NCI-H187 treated with DMSO at 0.1 percent for 48 hours (cell line): ENCODE results near the gene CNNM2.

Experiments used
- DNase-seq: peaks from one replicate; lab custom pipeline; 2025; lab: John Stamatoyannopoulos, UW

The CNNM2 gene

DNA sequence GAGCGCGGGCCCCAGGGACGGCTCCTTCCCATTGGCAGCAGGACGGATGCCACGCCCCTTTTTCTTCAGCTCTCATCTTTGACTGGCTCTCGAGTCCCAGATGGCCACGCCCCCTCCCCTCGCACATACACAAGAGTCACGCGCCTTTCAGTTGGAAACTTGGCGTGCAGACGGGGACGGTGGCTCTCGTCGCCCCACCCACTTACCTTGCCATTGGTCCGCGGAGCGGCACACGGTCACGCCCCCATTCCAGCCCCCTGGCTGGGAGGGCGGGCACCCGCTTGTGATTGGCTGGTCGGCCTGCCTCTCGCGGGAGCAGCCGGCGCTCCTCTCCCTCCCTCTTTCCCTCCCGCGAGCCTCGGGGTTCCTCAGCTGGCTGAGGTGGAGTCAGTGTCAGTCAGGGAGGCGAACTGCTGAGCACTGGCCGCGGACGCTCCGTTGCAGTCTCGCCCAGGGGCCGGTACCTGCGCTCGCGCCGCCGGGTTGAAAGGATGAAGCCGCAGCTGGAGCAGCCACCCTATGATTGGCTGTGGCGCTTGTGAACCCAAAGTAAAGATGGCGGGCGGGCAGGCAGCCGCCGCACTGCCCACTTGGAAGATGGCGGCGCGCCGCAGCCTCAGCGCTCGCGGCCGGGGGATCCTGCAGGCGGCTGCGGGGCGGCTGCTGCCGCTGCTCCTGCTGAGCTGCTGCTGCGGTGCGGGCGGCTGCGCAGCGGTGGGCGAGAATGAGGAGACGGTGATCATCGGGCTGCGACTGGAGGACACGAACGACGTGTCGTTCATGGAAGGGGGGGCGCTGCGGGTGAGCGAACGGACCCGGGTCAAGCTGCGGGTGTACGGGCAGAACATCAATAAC, at the start of gene CNNM2:
TSS of gene CNNM2 (plus strand) at position 333 of the 855 bp plus-strand sequence. CDS start at position 520, 187 bp downstream.
- DNase-seq: peak; percentile 83

DNA sequence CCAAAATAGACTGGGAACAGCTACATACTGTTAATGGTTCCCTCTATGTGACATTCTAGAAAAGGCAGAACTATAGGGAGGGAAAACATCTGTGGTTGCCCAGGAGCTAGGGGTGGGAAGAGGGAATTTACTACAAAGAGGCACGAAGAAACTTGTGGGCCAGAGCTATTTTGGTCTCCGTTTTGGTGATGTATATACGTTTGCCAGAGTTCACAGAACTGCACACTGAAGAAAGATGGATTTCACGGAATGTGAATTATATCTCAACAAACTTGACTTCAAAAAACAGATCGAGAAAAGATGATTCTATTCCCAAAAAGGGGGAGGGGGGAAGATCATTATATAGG, 49.2 kb upstream of the CNNM2 start:
- no peak for DNase-seq

DNA sequence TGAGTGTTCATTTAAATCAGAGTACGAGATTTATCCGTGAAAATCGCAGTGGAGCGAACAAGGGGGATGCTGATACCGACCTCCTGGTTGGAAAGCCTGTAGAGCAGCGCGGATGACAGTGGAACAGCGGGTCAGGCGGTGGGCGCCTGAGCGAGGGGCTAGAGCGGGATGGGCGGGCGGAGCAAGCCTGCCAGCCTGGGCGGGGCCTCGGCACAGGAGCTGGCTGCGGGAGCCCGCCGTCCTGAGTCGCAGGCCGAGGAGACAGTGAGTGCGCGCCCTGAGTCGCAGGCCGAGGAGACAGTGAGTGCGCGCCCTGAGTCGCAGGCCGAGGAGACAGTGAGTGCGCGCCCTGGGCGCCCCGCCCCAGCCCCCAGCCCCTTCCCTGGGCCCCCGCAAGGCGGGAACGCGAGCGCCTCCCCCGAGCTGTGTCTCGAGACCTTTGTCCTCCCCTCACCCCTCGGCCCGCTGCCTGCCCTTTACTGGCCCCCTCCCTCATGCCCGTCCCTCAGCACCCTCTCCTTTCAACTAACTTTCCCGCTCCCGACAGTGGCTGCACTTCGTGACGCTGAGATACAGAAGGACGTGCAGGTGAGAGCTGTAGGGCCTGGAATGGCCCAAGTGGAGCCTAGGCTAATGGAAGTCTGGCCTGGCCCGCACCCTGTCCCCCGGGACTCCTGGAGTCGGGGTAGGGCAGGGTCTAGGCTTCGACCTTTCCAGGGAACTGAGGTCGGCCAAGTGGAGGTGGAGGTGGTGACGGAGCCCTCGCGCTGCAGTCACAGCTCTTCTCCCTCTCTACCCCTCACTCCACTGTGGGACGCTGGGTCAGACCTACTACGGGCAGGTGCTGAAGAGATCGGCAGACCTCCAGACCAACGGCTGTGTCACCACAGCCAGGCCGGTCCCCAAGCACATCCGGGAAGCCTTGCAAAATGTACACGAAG, 48.6 kb upstream of the CNNM2 start, which contains the start of gene AS3MT:
TSS of gene AS3MT (plus strand) at position 213 of the 941 bp plus-strand sequence. CDS start at position 336, 123 bp downstream.
- no peak for DNase-seq

DNA sequence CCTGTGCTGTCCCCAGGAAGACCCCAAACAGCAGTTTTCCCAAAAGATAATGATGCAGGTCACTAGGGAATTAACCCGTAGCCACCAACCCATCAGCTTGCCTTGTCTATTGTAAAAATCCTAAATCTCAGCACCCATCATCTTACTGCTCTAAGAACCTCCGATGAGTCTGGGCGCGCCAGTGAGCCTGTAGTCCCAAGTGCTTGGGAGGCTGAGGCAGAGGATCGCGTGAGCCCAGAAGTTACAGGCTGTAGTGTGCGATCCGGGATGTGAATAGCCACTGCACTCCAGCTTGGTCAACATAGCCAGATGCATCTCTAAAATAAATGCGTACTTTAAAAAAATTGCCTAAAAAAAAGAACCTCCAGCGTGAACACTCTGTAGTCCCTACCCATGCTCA, 47.9 kb upstream of the CNNM2 start:
- DNase-seq: no peak

DNA sequence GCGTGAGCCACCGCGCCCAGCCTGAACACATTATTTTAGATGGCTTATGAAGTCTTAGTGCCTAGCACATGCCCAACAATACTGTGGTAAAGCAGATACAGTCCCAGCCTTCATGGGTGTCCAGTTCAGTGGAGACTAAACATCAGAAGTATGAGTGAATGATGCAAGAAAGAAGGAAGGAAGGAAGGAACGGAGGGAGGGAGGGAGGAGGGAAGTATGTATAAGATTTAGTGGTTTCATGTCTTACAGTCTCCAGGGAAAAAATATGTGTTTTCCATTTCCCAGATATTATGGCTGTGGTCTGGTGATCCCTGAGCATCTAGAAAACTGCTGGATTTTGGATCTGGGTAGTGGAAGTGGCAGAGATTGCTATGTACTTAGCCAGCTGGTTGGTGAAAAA, 45.9 kb upstream of the CNNM2 start:
- DNase-seq: no peak

DNA sequence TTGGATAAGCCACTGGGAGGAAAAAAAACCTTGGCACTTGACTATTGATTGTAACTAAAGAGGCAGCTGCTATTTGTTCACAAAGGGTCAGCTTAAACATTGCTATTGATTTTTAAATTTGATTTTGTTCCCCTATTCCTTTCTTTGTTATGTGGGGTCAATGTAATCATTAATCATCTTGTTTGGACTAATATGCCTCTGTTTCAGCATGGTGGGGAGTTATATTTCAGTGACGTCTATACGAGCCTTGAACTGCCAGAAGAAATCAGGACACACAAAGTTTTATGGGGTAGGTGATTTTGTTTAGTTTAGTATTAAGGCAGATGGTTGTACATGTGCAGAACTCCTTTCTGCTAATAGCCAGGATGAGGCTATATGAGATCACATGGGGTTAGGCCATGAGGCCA, 41.3 kb upstream of the CNNM2 start:
- no peak for DNase-seq

DNA sequence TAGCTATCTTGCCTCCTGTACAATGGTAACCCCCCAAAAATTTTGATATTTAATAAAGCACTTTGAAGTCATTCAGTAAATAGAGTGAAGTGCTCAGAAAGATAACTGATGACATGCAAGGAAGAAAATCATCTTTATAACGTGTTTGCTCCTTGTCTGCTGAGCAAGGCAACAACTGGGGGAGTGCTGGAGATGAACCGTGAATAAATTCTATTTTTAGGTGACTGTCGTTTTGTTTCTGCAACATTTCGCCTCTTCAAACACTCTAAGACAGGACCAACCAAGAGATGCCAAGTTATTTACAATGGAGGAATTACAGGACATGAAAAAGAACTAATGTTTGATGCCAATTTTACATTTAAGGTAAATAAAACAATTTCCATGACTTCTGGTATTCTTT, 39.5 kb upstream of the CNNM2 start:
- DNase-seq: no peak

DNA sequence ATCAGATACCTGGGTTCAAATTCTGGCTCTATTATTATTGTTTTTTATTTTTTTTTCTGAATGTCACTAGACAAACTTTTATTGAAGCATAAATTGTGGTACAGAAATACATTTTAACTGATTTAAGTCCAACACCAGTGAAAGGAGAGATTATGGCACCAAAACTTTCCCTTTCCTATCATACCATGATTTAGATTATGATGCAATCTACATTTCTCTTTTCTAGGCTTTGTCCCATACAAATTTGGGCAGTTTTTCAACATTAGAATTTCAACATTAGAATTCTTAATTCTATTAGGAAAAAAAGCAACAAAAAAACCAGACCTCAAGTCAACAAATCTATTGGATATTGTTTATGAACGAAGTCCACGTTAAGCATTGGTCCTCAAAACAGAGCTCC, 37.8 kb upstream of the CNNM2 start:
- no peak for DNase-seq

DNA sequence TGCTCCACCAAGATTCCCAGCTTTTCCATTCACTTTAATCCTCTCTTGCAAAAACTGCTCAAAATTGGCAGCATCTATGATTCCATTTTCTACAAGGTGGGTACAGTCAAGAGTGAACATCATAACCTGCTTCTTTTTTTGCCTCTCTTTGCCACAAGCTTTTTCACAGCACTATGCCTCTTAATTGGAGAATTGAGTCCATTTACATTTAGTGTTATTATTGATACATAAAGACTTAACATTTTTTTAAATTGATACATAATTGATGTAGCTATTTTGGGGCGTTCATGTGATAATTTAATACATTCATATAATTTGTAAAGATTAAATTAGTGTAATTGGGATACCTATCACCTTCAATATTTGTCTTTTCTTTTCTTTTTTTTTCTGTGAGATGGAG, 30.0 kb upstream of the CNNM2 start:
- DNase-seq: no peak

DNA sequence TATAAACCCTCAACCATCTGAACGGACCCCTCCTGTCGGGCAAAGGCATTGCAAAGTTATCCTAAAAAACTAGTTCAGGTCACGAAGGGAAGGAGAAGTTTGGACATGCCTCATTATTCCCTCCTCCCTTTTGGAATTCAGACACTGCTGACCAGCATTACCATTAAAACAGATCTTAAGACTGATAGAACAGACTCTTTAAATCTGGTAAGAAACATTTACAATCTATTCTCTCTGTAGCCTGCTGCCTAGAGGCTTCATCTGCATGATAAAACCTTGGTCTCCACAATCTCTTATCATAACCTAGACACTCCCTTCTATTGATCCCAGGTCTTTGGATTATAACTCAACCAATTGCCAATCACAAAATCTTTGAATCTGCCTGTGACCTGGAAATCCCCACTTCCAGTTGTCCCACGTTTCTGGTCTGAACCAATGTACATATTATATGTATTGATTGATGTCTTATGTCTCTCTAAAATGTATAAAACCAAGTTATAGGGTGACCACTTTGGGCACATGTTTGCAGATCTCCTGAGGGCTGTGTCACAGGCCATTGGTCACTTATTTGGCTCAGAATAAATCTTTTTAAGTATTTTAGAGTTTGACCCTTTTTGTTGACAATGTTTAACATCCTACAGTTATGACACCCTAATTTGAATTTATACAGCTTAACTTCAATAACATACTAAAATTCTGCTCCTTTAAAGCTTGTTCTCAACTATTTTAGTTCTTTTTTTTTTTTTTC, 23.5 kb upstream of the CNNM2 start:
- DNase-seq: no peak

DNA sequence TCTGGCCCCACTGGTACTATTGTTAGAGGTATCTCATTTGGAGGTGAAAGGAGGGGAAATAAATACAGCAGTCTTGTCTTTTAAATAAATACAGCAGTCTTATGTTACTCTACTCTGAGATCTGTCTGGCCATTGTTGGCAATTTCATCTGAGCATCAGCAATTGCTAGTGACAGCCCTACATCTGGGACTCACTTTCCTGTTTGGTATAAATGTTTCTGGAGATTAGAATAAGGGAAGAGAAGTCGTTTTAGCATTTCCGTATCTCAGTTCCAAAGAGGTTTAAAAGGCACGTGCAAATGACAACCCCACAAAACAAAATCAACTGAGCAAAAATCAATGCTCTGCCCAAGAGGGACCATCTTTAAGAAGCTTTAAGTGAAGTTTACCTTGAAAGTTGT, 18.1 kb upstream of the CNNM2 start:
- no peak for DNase-seq

DNA sequence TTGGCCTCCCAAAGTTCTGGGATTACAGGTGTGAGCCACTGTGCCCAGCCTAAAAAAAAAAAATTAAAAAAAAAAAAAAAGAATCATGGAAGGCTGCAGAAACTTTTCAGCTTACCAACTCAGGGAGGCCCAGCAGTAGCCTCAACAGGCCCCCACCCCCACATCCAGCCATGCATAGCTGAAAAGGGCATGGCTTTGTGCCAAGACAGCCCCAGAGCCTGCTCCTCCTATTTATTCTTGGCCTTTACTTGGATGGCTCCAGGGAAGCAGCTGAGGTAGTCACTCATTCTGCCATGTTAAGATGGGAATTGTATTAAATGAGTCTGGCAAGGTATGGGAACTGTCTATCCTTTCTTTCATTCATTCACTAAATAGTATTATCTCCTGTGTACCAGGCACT, 13.7 kb upstream of the CNNM2 start:
- DNase-seq: no peak

DNA sequence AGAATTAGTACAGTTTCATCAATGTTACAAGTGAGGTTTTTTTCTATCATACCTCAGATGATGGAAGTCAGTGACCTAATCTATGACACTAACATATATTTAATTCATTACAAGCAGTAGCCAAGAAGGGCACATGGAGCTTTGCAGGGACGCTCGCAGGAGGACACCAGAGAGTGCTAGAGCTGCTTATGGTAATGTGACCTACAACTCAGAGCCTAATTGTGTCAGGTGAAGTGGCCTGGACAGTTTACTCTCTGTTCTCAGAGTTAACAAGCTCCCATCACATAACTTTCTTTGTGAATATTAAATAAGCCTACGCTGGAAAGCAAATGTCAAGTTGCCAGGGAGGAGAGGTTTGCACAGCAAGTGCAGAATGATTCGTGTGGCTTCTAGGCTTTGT, 11.6 kb upstream of the CNNM2 start:
- DNase-seq: no peak

DNA sequence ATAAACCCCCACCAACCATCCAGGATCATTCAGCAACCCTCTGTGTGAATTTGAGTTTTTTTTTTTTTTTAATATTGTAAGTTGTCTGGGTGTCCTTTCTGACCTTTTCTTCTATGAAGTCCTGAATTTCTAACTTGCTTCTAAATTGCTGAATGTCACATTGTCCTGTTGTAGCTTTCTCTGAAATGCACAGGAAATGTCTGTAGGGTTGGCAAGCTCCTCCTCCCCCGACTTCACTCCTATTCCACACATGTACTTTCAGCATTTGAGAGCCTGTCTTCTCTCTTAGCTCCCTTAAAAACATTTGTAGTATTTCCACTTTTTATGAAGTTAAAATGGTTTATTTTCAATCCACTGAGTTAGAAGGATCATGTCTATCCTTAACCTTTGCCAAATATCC, 3.3 kb upstream of the CNNM2 start:
- DNase-seq: no peak

DNA sequence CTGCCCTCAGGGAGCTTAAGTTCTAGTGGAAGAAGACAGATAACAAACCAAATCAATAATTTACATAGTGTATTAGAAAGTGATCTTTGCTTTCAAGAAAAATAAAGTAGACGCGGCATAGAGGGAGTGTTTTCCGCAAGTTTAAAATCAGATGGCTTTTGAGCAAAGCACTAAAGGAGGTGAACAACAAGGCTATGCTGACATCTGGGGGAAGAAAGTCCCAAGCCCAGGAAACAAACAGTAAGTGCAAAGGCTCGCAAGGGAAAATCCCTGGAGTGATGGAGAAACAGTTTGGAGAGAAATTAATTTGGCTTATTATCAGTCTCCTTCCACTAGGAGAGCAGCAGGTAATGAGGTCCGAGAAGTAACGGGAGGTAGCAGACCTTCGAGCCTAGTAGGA, 1.9 kb upstream of the CNNM2 start:
- DNase-seq: no peak

DNA sequence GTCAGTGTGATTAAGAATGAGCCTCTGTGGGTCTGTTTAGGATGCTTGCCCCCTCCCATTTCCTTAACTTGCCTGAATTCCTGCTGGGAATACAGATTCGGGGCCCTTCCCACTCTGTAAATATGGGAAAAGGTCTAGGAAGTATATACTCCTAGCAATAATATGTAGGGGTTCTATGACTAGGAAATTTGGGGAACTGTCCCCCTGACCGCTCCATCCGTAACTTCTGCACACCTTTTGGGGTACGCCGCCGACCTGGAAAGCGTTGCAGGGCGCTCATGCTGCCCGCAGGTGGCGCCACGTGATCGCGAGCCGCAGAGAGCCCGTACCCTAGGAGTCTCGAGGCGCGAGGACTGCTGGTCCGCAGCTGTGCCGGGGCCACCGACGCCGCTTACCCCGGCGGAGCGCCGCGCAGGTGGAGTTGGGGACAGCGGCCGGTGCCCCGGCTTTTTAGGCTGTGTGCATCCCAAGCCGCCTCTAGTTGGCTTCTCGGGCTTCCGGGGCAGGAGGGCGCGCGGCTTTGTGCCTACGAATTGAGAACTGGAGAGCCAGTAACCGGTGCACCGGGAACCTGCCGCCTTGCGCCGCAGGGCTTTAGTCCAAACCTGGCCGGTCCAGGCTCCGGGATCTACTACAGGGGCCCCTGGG, 656 bp upstream of the CNNM2 start:
- DNase-seq: no peak

DNA sequence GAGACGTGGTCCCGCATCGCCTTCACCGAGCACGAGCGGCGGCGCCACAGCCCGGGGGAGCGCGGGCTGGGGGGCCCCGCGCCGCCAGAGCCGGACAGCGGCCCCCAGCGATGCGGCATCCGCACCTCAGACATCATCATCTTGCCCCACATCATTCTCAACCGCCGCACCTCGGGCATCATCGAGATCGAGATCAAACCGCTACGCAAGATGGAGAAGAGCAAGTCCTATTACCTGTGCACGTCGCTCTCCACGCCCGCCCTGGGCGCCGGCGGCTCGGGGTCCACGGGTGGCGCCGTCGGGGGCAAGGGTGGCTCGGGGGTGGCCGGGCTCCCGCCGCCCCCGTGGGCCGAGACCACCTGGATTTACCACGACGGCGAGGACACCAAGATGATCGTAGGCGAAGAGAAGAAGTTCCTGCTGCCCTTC, 737 bp downstream of the CNNM2 start:
- no peak for DNase-seq

DNA sequence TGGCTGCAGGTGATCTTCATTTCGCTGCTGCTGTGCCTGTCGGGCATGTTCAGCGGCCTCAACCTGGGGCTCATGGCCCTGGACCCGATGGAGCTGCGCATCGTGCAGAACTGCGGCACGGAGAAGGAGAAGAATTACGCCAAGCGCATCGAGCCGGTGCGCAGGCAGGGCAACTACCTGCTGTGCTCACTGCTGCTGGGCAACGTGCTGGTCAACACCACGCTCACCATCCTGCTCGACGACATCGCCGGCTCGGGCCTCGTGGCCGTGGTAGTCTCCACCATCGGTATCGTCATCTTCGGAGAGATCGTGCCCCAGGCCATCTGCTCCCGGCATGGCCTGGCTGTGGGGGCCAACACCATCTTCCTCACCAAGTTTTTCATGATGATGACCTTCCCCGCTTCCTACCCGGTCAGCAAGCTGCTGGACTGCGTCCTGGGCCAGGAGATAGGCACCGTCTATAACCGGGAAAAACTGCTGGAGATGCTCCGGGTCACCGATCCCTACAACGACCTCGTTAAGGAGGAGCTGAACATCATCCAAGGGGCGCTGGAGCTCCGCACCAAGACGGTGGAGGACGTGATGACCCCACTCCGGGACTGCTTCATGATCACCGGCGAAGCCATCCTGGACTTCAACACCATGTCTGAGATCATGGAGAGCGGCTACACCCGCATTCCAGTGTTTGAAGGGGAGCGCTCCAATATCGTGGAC, 1.3 kb downstream of the CNNM2 start:
- DNase-seq: no peak

DNA sequence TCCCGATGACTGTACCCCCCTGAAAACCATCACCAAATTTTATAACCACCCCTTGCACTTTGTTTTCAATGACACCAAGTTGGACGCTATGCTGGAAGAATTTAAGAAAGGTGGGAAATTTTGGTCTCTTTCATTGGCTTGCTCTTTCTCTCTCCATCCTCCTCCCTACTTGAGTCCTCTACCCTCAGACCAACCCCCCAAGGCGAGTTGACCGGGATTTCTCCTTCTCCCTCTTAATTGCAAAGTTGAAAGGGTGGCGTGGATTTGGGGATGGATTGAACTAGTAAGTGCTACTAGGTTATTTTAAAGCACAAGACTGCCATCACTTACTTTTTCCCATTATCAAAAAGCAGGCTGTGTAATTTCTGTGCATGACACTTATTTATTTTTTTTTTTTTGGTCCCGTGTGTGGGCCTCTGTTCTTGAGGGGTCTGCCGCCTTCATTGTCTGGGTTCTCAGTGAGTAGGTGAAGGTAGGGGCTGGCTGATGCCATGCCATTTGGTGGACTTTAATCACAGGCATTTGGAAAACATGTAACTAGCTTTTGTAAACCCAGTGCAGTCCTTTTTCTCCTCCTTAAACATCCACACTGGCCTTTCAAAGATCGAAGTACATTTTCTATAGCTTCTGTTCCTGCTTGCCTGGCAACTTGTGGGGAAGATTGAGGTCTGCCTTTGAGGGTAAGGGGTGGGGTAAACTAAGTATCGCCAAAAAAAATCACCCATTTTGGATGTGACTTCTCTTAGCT, 2.1 kb downstream of the CNNM2 start:
- no peak for DNase-seq

DNA sequence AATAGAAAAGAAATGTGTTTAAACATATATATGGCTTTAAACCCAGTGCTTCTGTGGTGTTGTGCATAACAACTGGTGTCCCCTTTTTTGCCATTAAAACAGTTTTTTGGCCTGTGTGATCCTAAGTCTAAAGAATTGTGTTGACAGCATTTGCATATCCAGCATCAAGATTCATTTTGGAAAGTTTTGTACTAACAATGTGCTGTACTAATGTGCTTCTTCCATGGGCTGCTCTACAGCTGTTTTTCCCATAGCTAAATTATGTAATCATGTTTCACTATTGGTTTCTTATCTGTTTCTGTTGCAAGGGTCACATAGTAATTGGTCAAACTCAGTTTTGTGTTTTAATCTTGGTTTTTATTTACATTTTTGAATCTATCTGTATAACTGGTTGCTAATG, 5.5 kb downstream of the CNNM2 start:
- DNase-seq: no peak
